Stomach (tissue), 4 donors: ENCODE measurements around the gene SND1.

Experiments used
- POLR2A ChIP-seq, 4 donors: fragments of 450-650 bp; IDR thresholded peaks; one replicate each; pipeline ENCODE4 v1.6.1; 2016; ENCODE audit warnings: antibody characterized with exemption in 4 of 4, control low read depth in 2 of 4, mild to moderate bottlenecking in 1 of 4, moderate library complexity in 1 of 4
- TF ChIP-seq, protein P1 (sequence below), 7 experiments: fragments of 450-650 bp in 4 of 7; fragments of 200-600 bp in 3 of 7; sonication (generic) in 3 of 7; IDR thresholded peaks; one replicate each; pipeline ENCODE4 v1.5.1; 2016 to 2019; ENCODE audit warnings: antibody characterized with exemption in 7 of 7, control low read depth in 2 of 7, mild to moderate bottlenecking in 1 of 7

DNA sequence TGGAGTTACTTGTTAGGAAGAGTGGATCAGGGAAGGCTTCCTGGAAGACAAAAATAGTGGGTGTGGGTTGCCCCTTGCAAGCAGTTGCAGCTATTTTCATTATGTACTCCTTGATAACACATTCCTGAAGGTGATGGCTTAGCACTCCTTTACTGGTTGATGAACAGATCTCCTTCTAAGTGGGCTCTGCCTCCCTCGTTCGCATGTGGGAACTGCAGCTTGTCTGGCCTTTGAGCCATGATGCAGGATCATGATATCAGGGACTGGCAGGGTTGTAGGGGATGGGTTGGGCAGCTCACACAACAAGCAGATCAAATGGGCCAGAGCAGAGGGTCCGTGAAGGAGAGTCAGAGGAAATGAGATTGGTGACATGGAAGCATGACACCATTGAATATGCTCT, 408.0 kb downstream of the SND1 start:
- no peak for TF ChIP-seq POLR2A (IDR thresholded peaks at IDR 0.05)
- TF ChIP-seq, protein P1, sequence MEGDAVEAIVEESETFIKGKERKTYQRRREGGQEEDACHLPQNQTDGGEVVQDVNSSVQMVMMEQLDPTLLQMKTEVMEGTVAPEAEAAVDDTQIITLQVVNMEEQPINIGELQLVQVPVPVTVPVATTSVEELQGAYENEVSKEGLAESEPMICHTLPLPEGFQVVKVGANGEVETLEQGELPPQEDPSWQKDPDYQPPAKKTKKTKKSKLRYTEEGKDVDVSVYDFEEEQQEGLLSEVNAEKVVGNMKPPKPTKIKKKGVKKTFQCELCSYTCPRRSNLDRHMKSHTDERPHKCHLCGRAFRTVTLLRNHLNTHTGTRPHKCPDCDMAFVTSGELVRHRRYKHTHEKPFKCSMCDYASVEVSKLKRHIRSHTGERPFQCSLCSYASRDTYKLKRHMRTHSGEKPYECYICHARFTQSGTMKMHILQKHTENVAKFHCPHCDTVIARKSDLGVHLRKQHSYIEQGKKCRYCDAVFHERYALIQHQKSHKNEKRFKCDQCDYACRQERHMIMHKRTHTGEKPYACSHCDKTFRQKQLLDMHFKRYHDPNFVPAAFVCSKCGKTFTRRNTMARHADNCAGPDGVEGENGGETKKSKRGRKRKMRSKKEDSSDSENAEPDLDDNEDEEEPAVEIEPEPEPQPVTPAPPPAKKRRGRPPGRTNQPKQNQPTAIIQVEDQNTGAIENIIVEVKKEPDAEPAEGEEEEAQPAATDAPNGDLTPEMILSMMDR (IDR thresholded peaks at IDR 0.05), result no peak
